ENCODE results near the gene ARHGAP26. TPM values are rescaled to one million over a fixed set of nuclear protein-coding genes. Genes with fewer than 3 reads are reported as not detected.

ARHGAP26 gene
- polyA plus RNA-seq, 1 donor from 2014 or later, result 0.83 TPM

DNA sequence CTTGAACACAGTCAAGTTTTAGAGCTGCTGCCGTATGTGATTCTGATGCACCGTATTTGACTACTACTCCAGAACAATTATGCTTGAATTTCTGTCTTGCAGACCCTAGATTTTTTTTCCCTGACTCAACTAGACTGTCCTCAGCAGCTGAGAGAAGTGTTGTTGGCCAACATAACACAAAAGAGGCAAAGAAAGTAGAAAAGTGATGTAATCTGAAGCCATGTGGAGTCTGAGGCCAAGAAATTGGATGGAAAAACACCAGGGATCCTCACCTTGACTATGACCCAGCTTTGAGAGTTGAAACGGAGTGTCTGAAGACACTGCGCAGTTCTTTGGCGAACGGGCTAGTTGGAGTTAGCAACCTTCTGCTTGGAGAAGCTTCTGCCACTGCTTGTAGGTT, 48.0 kb upstream of the ARHGAP26 start:
- H4K20me1 ChIP-seq (ENCODE audit: insufficient read depth), result no peaks in the 10 kb centered on the region
- no peak overlapping the region for H3K4me2 ChIP-seq (ENCODE audit: low read length)
- H3K36me3 ChIP-seq (ENCODE audit: insufficient read depth, low read length), result no peaks in the 10 kb centered on the region
- no peak overlapping the region for H3K9ac ChIP-seq (ENCODE audit: low read length)
- no peak overlapping the region for H3K27ac ChIP-seq (ENCODE audit: low read length)
- no peaks in the 10 kb centered on the region for H3K79me2 ChIP-seq (replicated peaks; ENCODE audit: insufficient read depth, low read length)
- no peaks in the 10 kb centered on the region for H3K9me2 ChIP-seq (ENCODE audit: insufficient read depth, low read length)
- H3F3A ChIP-seq (ENCODE audit: insufficient read depth, low read length, poor library complexity, severe bottlenecking), result no peaks in the 10 kb centered on the region
- H3K9me3 ChIP-seq (ENCODE audit: low read length), result no peaks in the 10 kb centered on the region
- no peak overlapping the region for H2AFZ ChIP-seq (ENCODE audit: low read depth, low read length)
- no peak overlapping the region for H3K4me3 ChIP-seq (ENCODE audit: low read length)
- TF ChIP-seq MXI1 (conservative IDR thresholded peaks at IDR 0.05; ENCODE audit: poor library complexity, severe bottlenecking), result no peak
- H3K27me3 ChIP-seq (ENCODE audit: insufficient read depth, low read depth, low read length), result no peaks in the 10 kb centered on the region

DNA sequence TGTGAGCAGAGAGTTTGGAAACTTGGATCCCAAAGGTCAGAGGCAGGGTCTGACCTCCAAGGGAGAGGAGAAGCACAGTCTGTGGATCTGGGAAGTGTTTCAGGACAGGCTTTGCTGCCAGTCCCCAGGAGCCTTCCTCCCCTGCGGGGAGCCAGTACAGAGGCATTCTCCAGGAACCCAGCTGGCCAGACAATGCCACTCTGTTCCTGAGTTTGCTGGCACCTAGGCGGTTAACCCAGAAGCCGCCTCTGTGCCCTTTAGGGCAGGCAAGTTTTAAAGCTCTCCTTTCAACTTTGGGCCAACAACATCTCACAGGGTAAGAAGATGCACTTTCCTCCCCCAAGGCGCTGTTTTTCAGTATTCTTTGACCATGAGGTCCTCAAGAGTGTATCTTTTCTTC, 47.3 kb upstream of the ARHGAP26 start:
- H2AFZ ChIP-seq (ENCODE audit: low read depth, low read length), result no peak overlapping the region
- H3K27me3 ChIP-seq (ENCODE audit: insufficient read depth, low read depth, low read length), result no peaks in the 10 kb centered on the region
- no peaks in the 10 kb centered on the region for H3F3A ChIP-seq (ENCODE audit: insufficient read depth, low read length, poor library complexity, severe bottlenecking)
- no peak for TF ChIP-seq TAF1 (IDR thresholded peaks at IDR 0.05; ENCODE audit: low read depth)
- TF ChIP-seq, protein P1, sequence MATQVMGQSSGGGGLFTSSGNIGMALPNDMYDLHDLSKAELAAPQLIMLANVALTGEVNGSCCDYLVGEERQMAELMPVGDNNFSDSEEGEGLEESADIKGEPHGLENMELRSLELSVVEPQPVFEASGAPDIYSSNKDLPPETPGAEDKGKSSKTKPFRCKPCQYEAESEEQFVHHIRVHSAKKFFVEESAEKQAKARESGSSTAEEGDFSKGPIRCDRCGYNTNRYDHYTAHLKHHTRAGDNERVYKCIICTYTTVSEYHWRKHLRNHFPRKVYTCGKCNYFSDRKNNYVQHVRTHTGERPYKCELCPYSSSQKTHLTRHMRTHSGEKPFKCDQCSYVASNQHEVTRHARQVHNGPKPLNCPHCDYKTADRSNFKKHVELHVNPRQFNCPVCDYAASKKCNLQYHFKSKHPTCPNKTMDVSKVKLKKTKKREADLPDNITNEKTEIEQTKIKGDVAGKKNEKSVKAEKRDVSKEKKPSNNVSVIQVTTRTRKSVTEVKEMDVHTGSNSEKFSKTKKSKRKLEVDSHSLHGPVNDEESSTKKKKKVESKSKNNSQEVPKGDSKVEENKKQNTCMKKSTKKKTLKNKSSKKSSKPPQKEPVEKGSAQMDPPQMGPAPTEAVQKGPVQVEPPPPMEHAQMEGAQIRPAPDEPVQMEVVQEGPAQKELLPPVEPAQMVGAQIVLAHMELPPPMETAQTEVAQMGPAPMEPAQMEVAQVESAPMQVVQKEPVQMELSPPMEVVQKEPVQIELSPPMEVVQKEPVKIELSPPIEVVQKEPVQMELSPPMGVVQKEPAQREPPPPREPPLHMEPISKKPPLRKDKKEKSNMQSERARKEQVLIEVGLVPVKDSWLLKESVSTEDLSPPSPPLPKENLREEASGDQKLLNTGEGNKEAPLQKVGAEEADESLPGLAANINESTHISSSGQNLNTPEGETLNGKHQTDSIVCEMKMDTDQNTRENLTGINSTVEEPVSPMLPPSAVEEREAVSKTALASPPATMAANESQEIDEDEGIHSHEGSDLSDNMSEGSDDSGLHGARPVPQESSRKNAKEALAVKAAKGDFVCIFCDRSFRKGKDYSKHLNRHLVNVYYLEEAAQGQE (IDR thresholded peaks at IDR 0.05; ENCODE audit: borderline replicate concordance), result no peak
- no peak for TF ChIP-seq MXI1 (conservative IDR thresholded peaks at IDR 0.05; ENCODE audit: poor library complexity, severe bottlenecking)
- TF ChIP-seq RAD21 (conservative IDR thresholded peaks at IDR 0.05), result no peak
- TF ChIP-seq, protein P2, sequence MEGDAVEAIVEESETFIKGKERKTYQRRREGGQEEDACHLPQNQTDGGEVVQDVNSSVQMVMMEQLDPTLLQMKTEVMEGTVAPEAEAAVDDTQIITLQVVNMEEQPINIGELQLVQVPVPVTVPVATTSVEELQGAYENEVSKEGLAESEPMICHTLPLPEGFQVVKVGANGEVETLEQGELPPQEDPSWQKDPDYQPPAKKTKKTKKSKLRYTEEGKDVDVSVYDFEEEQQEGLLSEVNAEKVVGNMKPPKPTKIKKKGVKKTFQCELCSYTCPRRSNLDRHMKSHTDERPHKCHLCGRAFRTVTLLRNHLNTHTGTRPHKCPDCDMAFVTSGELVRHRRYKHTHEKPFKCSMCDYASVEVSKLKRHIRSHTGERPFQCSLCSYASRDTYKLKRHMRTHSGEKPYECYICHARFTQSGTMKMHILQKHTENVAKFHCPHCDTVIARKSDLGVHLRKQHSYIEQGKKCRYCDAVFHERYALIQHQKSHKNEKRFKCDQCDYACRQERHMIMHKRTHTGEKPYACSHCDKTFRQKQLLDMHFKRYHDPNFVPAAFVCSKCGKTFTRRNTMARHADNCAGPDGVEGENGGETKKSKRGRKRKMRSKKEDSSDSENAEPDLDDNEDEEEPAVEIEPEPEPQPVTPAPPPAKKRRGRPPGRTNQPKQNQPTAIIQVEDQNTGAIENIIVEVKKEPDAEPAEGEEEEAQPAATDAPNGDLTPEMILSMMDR (IDR thresholded peaks at IDR 0.05; ENCODE audit: poor library complexity, severe bottlenecking), result no peak
- no peak for TF ChIP-seq EZH2 (IDR thresholded peaks at IDR 0.05; ENCODE audit: borderline replicate concordance, insufficient read depth, low read length, poor library complexity, severe bottlenecking)
- TF ChIP-seq EP300 (conservative IDR thresholded peaks at IDR 0.05; ENCODE audit: poor library complexity, severe bottlenecking), result no peak
- TF ChIP-seq POLR2AphosphoS5 (IDR thresholded peaks at IDR 0.05), result no peak
- no peak for TF ChIP-seq SMC3 (conservative IDR thresholded peaks at IDR 0.05; ENCODE audit: poor library complexity)
- H3K4me3 ChIP-seq (ENCODE audit: low read length), result no peak overlapping the region
- H3K27ac ChIP-seq (ENCODE audit: low read length), result no peak overlapping the region
- no peak overlapping the region for H3K9ac ChIP-seq (ENCODE audit: low read length)
- no peak overlapping the region for H3K4me2 ChIP-seq (ENCODE audit: low read length)
- no peaks in the 10 kb centered on the region for H3K9me3 ChIP-seq (ENCODE audit: low read length)
- no peaks in the 10 kb centered on the region for H3K36me3 ChIP-seq (ENCODE audit: insufficient read depth, low read length)
- H3K9me2 ChIP-seq (ENCODE audit: insufficient read depth, low read length), result no peaks in the 10 kb centered on the region
- H4K20me1 ChIP-seq (ENCODE audit: insufficient read depth), result no peaks in the 10 kb centered on the region
- H3K79me2 ChIP-seq (replicated peaks; ENCODE audit: insufficient read depth, low read length), result no peaks in the 10 kb centered on the region

GRCh38 chr5:142724821-142725220, 45.4 kb upstream of the ARHGAP26 start:
- H3K27me3 ChIP-seq (ENCODE audit: insufficient read depth, low read depth, low read length), result no peaks in the 10 kb centered on the region
- no peaks in the 10 kb centered on the region for H3K36me3 ChIP-seq (ENCODE audit: insufficient read depth, low read length)
- no peak overlapping the region for H3K27ac ChIP-seq (ENCODE audit: low read length)
- TF ChIP-seq TAF1 (IDR thresholded peaks at IDR 0.05; ENCODE audit: low read depth), result no peak
- no peak for TF ChIP-seq SMC3 (conservative IDR thresholded peaks at IDR 0.05; ENCODE audit: poor library complexity)
- no peak for TF ChIP-seq RAD21 (conservative IDR thresholded peaks at IDR 0.05)
- no peak for TF ChIP-seq EP300 (conservative IDR thresholded peaks at IDR 0.05; ENCODE audit: poor library complexity, severe bottlenecking)
- no peak for TF ChIP-seq MXI1 (conservative IDR thresholded peaks at IDR 0.05; ENCODE audit: poor library complexity, severe bottlenecking)
- TF ChIP-seq, protein P1 (IDR thresholded peaks at IDR 0.05; ENCODE audit: borderline replicate concordance), result no peak
- TF ChIP-seq EZH2 (IDR thresholded peaks at IDR 0.05; ENCODE audit: borderline replicate concordance, insufficient read depth, low read length, poor library complexity, severe bottlenecking), result no peak
- TF ChIP-seq, protein P2 (IDR thresholded peaks at IDR 0.05; ENCODE audit: poor library complexity, severe bottlenecking), result no peak
- TF ChIP-seq POLR2AphosphoS5 (IDR thresholded peaks at IDR 0.05), result no peak
- H4K20me1 ChIP-seq (ENCODE audit: insufficient read depth), result no peaks in the 10 kb centered on the region
- no peaks in the 10 kb centered on the region for H3K79me2 ChIP-seq (replicated peaks; ENCODE audit: insufficient read depth, low read length)
- H3K9me3 ChIP-seq (ENCODE audit: low read length), result no peaks in the 10 kb centered on the region
- H3K4me3 ChIP-seq (ENCODE audit: low read length), result no peak overlapping the region
- H3K9ac ChIP-seq (ENCODE audit: low read length), result no peak overlapping the region
- H3K9me2 ChIP-seq (ENCODE audit: insufficient read depth, low read length), result no peaks in the 10 kb centered on the region
- no peak overlapping the region for H3K4me2 ChIP-seq (ENCODE audit: low read length)
- H2AFZ ChIP-seq (ENCODE audit: low read depth, low read length), result no peak overlapping the region
- no peaks in the 10 kb centered on the region for H3F3A ChIP-seq (ENCODE audit: insufficient read depth, low read length, poor library complexity, severe bottlenecking)
